Breast epithelium (tissue), 4 donors: Measurements from ENCODE around the gene SEC23IP. TPM values are rescaled to one million over a fixed set of nuclear protein-coding genes. Genes with fewer than 3 reads are reported as not detected.
"Not testable (repeated sequence)": the region's sequence is repeated elsewhere in the genome, so short reads cannot be mapped to it uniquely, and the experiment has no call there.

ENCODE experiments used
- DNase-seq, 2 donors: peaks; one replicate each; pipeline ENCODE4 v3.0.0-alpha.2; 2019; ENCODE audit warnings: low spot score in 2 of 2
- H3K27ac ChIP-seq, 2 donors: fragments of 200-600 bp; sonication (generic) in 1 of 2; one replicate each; pipeline ENCODE4 v1.5.1; 2016 to 2019; ENCODE audit warnings: mild to moderate bottlenecking in 1 of 2
- H3K27me3 ChIP-seq, 2 donors: fragments of 200-600 bp; sonication (generic) in 1 of 2; one replicate each; pipeline versions ENCODE4 v1.5.1 to v1.6.0; 2017 to 2019; ENCODE audit warnings: control low read depth in 1 of 2, mild to moderate bottlenecking in 1 of 2
- H3K36me3 ChIP-seq: fragments of 200-600 bp; one replicate; pipeline ENCODE4 v1.5.1; 2019
- H3K4me1 ChIP-seq, 2 donors: fragments of 200-600 bp; sonication (generic); one replicate each; pipeline ENCODE4 v1.5.1; 2016 to 2019; ENCODE audit warnings: control low read depth in 1 of 2
- H3K4me3 ChIP-seq, 3 donors: fragments of 200-600 bp; sonication (generic); 1 replicate in 2 of 3; 2 replicates in 1 of 3; pipeline ENCODE4 v1.5.1; 2016 to 2019; ENCODE audit warnings: mild to moderate bottlenecking in 3 of 3, moderate library complexity in 2 of 3
- H3K9me3 ChIP-seq, 2 donors: fragments of 200-600 bp; sonication (generic) in 1 of 2; one replicate each; pipeline ENCODE4 v1.5.1; 2016 to 2019; ENCODE audit warnings: control low read depth in 1 of 2
- POLR2A ChIP-seq: fragments of 450-650 bp; IDR thresholded peaks from one replicate; pipeline ENCODE4 v1.6.1; 2016; ENCODE audit warnings: antibody characterized with exemption, mild to moderate bottlenecking, moderate library complexity
- POLR2AphosphoS5 ChIP-seq, 3 donors: sonication (generic); formaldehyde crosslinking; IDR thresholded peaks; one replicate each; pipeline ENCODE4 v1.6.1; 2017; ENCODE audit warnings: antibody characterized with exemption in 3 of 3
- intact Hi-C: fragments of 100-400 bp; cut with DNase I; formaldehyde crosslinking; loops from one replicate; pipeline ENCODE4 v1.15.1; 2023; ENCODE audit warnings: low total_unique reads
- total RNA-seq, 3 donors: library from RNA; depleted of rRNA; stranded (reverse); fragments of >200 nt; gene quantifications; one replicate each; pipeline ENCODE4 v1.1.0, GENCODE V29; 2016
- TF ChIP-seq, protein P1 (sequence below), 3 donors: fragments of 450-650 bp; IDR thresholded peaks; one replicate each; pipeline ENCODE4 v1.5.1; 2016 to 2017; ENCODE audit warnings: antibody characterized with exemption in 3 of 3, mild to moderate bottlenecking in 3 of 3, moderate library complexity in 3 of 3

Gene SEC23IP
- total RNA-seq, 3 donors from 2014 or later, result 19.9 to 35.0 (median 25.9) TPM

DNA sequence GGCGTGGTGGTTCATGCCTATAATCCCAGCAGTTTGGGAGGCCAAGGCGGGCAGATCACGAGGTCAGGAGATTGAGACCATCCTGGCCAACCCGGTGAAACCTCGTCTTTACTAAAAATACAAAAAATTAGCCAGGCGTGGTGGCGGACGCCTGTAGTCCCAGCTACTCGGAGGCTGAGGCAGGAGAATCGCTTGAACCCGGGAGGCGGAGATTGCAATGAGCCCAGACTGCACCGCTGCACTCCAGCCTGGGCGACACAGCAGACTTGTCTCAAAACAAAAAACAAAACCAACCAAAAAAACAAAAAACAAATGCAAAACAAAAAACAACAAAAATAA, 712 bp upstream of the SEC23IP start:
- H3K9me3 ChIP-seq, H3K36me3 ChIP-seq, H3K27me3 ChIP-seq, DNase-seq, intact Hi-C loops: not testable (repeated sequence)
- H3K4me3 ChIP-seq, result peak overlapping the region; percentile 79 to 94 (median 91)
- peak overlapping the region; percentile 95 for H3K27ac ChIP-seq
- peaks cover 0 to 20% of the 10 kb centered on the region in 2 donors for H3K4me1 ChIP-seq

DNA sequence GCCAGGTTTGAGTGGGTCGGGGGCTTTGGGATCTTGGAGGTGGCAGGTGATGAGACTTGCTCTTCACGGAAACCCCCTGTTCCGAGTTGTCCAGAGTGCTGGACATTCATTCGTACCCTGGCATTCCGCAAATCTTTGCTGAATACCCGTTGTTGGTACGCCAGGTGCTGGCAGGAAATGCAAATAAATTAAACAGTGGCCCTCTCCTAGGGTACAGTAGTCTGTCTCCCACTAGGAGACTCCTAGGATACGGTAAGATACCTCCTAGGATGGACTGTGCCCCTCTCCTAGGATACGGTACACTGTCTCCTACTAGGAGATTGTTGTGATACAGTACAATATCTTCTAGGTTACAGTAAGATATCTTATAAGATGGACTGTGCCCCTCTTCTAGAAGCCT, 544 bp downstream of the SEC23IP start:
- Histone ChIP-seq H3K27me3 (no peaks in the 10 kb centered on the region), H3K36me3 (no peaks in the 10 kb centered on the region), H3K9me3 (no peaks in the 10 kb centered on the region), H3K4me1 (peaks cover 0 to 27% of the 10 kb centered on the region in 2 donors), H3K27ac (peak overlapping the region; percentile 95), H3K4me3 (peak overlapping the region; percentile 79 to 94 (median 91))
- DNase-seq, result no peak
- intact Hi-C loops, result no loop called here
- TF ChIP-seq, protein P1, sequence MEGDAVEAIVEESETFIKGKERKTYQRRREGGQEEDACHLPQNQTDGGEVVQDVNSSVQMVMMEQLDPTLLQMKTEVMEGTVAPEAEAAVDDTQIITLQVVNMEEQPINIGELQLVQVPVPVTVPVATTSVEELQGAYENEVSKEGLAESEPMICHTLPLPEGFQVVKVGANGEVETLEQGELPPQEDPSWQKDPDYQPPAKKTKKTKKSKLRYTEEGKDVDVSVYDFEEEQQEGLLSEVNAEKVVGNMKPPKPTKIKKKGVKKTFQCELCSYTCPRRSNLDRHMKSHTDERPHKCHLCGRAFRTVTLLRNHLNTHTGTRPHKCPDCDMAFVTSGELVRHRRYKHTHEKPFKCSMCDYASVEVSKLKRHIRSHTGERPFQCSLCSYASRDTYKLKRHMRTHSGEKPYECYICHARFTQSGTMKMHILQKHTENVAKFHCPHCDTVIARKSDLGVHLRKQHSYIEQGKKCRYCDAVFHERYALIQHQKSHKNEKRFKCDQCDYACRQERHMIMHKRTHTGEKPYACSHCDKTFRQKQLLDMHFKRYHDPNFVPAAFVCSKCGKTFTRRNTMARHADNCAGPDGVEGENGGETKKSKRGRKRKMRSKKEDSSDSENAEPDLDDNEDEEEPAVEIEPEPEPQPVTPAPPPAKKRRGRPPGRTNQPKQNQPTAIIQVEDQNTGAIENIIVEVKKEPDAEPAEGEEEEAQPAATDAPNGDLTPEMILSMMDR (IDR thresholded peaks at IDR 0.05), result no peak
- TF ChIP-seq POLR2A (no peak), POLR2AphosphoS5 (IDR thresholded peaks at IDR 0.05) (no peak)

DNA sequence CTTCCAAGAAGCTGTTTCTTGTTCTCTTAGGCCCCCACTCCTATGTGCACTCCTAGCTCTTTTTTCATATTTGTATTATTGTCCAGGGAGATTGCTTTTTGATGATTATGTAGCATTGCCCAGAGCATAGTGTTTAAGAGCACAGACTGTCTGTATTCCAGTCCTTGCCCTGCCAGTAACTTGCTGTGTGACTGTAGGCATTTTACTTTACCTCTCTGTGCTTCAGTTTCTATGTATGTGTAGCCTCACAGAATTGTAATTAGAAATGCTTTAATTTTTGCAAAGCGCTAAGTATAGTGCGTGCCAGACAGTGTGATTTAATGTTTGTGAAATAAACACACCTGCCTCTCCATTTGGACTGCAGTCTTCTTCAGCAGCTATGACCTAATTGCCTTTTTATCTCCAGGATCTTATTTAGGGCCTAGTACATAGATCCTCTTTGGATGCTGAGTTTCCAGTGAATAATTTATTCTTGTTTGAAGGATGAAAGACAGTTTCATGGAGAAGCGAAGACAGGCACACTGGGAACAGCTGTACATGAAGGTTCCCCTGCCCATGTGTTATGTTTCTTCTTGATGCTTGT, 1.4 kb downstream of the SEC23IP start:
- H3K9me3 ChIP-seq, result no peaks in the 10 kb centered on the region
- TF ChIP-seq POLR2AphosphoS5 (IDR thresholded peaks at IDR 0.05) (no peak), POLR2A (no peak)
- TF ChIP-seq, protein P1 (IDR thresholded peaks at IDR 0.05), result no peak
- peaks cover 0 to 27% of the 10 kb centered on the region in 2 donors for H3K4me1 ChIP-seq
- no peaks in the 10 kb centered on the region for H3K27me3 ChIP-seq
- H3K4me3 ChIP-seq, result peak overlapping the region; percentile 79 to 94 (median 91)
- intact Hi-C loops, result no loop called here
- H3K36me3 ChIP-seq, result no peaks in the 10 kb centered on the region
- H3K27ac ChIP-seq, result peak overlapping the region in 1 of 2 donors; percentile 41
- DNase-seq, result no peak

DNA sequence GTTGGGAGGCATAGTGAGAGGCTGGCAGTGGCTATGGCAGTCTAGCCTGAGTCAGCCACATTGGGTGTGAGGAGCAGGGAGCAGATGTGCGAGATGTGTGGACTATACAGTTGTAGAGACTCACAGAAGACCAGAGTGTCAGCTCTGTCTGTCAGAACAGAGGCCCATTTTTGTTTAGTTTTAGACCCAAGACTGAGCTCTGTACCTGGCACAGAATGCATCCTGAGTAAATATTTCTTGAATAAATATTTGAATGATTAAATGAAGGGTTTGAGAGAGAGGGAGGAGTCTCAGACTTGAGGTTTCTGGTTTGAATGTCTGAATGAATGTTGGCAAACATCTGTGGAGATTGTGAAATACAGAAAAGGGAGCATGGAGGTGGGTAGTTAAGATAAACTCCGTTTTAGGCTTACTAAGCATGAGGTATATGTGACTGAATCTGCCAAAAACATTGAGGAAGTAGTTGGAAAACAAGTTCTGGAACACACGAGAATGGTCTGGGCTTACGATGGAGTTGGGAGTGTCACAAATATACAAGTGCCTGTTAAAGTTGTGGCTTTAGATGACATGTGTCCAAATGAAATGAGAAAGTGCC, 3.6 kb downstream of the SEC23IP start:
- peak overlapping the region; percentile 55 to 69 for H3K27ac ChIP-seq
- no peak for DNase-seq
- intact Hi-C loops, result no loop called here
- H3K27me3 ChIP-seq, result no peaks in the 10 kb centered on the region
- no peaks in the 10 kb centered on the region for H3K9me3 ChIP-seq
- peaks cover 0 to 27% of the 10 kb centered on the region in 2 donors for H3K4me1 ChIP-seq
- TF ChIP-seq POLR2AphosphoS5 (IDR thresholded peaks at IDR 0.05) (no peak), POLR2A (no peak)
- TF ChIP-seq, protein P1 (IDR thresholded peaks at IDR 0.05), result no peak
- no peaks in the 10 kb centered on the region for H3K36me3 ChIP-seq
- no peak overlapping the region for H3K4me3 ChIP-seq

DNA sequence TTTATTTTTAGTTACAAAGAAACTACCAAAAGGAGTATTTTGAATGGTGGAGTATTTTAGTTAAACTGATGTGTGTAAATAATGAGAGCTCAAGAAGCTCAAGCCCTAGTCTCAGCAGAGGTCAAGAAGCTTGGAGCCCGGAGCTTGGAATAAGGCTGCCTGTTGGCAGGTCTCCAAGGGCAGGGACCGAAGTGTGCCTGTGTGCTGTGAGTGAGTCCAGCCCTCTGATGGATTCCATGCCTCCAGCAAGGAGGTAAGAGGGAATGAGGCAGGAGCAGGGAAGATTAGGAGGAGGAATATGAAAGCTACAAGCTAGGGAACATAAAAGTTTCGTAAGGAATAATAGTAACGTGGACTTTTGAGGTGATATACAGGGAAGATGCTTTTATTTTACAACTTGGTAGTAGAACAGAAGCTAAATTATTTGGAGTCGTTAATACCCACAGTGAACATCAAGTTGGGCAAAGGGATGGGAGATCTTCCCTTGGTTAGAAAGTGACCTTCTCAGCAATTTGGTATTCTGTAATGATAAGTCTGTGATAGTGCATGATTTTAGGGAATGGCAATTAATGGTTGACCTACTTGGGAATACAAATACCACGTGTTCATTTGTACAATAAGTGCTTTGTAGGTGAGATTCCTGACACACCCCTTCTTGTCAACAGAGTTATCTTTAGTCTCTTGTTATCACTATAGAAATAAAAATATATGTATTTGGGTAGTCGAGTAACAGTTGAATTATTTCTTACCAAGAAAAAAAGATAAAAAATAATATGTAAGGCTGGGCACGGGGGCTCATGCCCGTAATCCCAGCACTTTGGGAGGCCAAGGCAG, 4.6 kb downstream of the SEC23IP start:
- no peak overlapping the region for H3K4me3 ChIP-seq
- TF ChIP-seq POLR2A, result no peak
- intact Hi-C loops, result no loop called here
- H3K4me1 ChIP-seq, result peaks cover 0 to 27% of the 10 kb centered on the region in 2 donors
- no peaks in the 10 kb centered on the region for H3K9me3 ChIP-seq
- no peaks in the 10 kb centered on the region for H3K36me3 ChIP-seq
- no peak for DNase-seq
- H3K27me3 ChIP-seq, result no peaks in the 10 kb centered on the region
- peak overlapping the region in 1 of 2 donors; percentile 55 for H3K27ac ChIP-seq

DNA sequence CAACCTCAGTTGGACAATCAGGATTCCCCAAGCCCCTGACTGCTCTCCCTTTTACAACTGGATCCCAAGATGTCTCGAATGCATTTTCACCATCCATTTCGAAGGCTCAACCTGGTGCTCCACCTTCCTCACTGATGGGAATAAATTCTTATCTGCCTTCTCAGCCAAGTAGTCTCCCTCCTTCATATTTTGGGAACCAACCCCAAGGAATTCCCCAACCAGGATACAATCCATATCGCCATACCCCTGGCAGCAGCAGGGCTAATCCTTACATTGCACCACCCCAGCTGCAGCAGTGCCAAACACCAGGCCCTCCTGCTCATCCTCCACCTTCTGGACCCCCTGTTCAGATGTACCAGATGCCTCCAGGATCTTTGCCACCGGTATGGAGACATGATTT, 6.0 kb downstream of the SEC23IP start:
- TF ChIP-seq, protein P1 (IDR thresholded peaks at IDR 0.05), result no peak
- TF ChIP-seq POLR2AphosphoS5 (IDR thresholded peaks at IDR 0.05) (no peak), POLR2A (no peak)
- H3K27ac ChIP-seq, result no peak overlapping the region
- no peaks in the 10 kb centered on the region for H3K36me3 ChIP-seq
- H3K27me3 ChIP-seq, result no peaks in the 10 kb centered on the region
- H3K4me3 ChIP-seq, result no peak overlapping the region
- H3K4me1 ChIP-seq, result peaks cover 0 to 20% of the 10 kb centered on the region in 2 donors
- no peak for DNase-seq
- H3K9me3 ChIP-seq, result no peaks in the 10 kb centered on the region
- intact Hi-C loops, result no loop called here
